SK-N-SH (cell line): ENCODE data around the gene KRTAP22-2.

Source experiments
- CHD2 ChIP-seq: fragments of 150-350 bp; IDR thresholded peaks from 2 replicates; pipeline ENCODE4 v1.6.1; 2018; ENCODE audit warnings: low read length; ENCODE audit not compliant: partially characterized antibody
- EZH2phosphoT487 ChIP-seq: fragments of 200-600 bp; sonication (generic); IDR thresholded peaks from 2 replicates; pipeline ENCODE4 v1.6.1; 2017; ENCODE audit warnings: low read depth, mixed run types, mild to moderate bottlenecking, antibody characterized with exemption, moderate library complexity, borderline replicate concordance
- FOSL2 ChIP-seq: IDR thresholded peaks from 2 replicates; pipeline ENCODE4 v1.4.0; 2012; ENCODE audit warnings: low read depth, mild to moderate bottlenecking, moderate library complexity, borderline replicate concordance
- GABPA ChIP-seq: IDR thresholded peaks from 2 replicates; pipeline ENCODE4 v1.4.0; 2012; ENCODE audit warnings: low read depth, mild to moderate bottlenecking
- MXI1 ChIP-seq: IDR thresholded peaks from 2 replicates; pipeline ENCODE4 v1.6.1; 2012; ENCODE audit warnings: mild to moderate bottlenecking, low read depth, low read length, improper control_type of control experiment
- NRF1 ChIP-seq: IDR thresholded peaks from 2 replicates; pipeline ENCODE4 v1.6.1; 2012; ENCODE audit warnings: low read depth, mild to moderate bottlenecking, low read length
- POLR2AphosphoS5 ChIP-seq: IDR thresholded peaks from 2 replicates; pipeline ENCODE4 v1.6.1; 2012; ENCODE audit warnings: low read depth, low read length
- RAD21 ChIP-seq: IDR thresholded peaks from 2 replicates; pipeline ENCODE4 v1.6.1; 2012; ENCODE audit warnings: mild to moderate bottlenecking, low read length
- RFX5 ChIP-seq: IDR thresholded peaks from 2 replicates; pipeline ENCODE4 v1.6.1; 2012; ENCODE audit warnings: mild to moderate bottlenecking, improper control_type of control experiment, low read length
- SMC3 ChIP-seq: IDR thresholded peaks from 2 replicates; pipeline ENCODE4 v1.6.1; 2012; ENCODE audit warnings: low read depth, low read length, improper control_type of control experiment
- TF ChIP-seq, protein P1 (sequence below): fragments of 200-600 bp; sonication (generic); IDR thresholded peaks from 2 replicates; pipeline ENCODE4 v1.6.1; 2017; ENCODE audit warnings: antibody characterized with exemption, mild to moderate bottlenecking, moderate library complexity
- TF ChIP-seq, protein P2 (sequence below): fragments of 150-350 bp; IDR thresholded peaks from 2 replicates; pipeline ENCODE4 v1.6.1; 2017; ENCODE audit warnings: antibody characterized with exemption, low read length, low read depth, borderline replicate concordance
- TF ChIP-seq, protein P3 (sequence below): IDR thresholded peaks from 2 replicates; pipeline ENCODE4 v1.6.1; 2012; ENCODE audit warnings: mild to moderate bottlenecking, low read depth, low read length, moderate library complexity
- TF ChIP-seq, protein P4 (sequence below): IDR thresholded peaks from 2 replicates; pipeline ENCODE4 v1.4.0; 2012; ENCODE audit warnings: low read depth, borderline replicate concordance

DNA sequence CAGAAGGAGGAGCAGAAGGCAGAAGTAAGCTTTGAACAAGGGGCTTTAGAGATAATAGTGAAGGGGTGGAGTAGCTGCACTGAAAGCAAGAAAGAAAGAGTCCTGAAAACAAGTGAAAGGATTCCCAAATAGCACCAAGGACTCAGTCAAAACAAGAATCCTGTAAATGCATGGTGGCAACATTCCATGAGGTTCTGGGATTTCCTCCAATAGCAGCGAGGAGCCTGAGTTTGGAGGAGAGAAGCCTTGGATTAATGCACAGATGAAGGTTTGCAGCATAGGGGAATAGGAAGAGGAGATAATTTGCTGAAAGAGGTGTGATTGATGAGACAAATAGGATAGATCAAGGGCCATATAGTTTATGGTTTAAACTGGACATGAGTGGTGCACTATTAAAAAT, 10.9 kb downstream of the KRTAP22-2 start:
- TF ChIP-seq MXI1: no peak
- TF ChIP-seq, protein P1, sequence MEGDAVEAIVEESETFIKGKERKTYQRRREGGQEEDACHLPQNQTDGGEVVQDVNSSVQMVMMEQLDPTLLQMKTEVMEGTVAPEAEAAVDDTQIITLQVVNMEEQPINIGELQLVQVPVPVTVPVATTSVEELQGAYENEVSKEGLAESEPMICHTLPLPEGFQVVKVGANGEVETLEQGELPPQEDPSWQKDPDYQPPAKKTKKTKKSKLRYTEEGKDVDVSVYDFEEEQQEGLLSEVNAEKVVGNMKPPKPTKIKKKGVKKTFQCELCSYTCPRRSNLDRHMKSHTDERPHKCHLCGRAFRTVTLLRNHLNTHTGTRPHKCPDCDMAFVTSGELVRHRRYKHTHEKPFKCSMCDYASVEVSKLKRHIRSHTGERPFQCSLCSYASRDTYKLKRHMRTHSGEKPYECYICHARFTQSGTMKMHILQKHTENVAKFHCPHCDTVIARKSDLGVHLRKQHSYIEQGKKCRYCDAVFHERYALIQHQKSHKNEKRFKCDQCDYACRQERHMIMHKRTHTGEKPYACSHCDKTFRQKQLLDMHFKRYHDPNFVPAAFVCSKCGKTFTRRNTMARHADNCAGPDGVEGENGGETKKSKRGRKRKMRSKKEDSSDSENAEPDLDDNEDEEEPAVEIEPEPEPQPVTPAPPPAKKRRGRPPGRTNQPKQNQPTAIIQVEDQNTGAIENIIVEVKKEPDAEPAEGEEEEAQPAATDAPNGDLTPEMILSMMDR: no peak
- TF ChIP-seq CHD2: no peak
- no peak for TF ChIP-seq SMC3
- TF ChIP-seq POLR2AphosphoS5: no peak
- TF ChIP-seq, protein P2, sequence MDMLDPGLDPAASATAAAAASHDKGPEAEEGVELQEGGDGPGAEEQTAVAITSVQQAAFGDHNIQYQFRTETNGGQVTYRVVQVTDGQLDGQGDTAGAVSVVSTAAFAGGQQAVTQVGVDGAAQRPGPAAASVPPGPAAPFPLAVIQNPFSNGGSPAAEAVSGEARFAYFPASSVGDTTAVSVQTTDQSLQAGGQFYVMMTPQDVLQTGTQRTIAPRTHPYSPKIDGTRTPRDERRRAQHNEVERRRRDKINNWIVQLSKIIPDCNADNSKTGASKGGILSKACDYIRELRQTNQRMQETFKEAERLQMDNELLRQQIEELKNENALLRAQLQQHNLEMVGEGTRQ: no peak
- TF ChIP-seq, protein P3, sequence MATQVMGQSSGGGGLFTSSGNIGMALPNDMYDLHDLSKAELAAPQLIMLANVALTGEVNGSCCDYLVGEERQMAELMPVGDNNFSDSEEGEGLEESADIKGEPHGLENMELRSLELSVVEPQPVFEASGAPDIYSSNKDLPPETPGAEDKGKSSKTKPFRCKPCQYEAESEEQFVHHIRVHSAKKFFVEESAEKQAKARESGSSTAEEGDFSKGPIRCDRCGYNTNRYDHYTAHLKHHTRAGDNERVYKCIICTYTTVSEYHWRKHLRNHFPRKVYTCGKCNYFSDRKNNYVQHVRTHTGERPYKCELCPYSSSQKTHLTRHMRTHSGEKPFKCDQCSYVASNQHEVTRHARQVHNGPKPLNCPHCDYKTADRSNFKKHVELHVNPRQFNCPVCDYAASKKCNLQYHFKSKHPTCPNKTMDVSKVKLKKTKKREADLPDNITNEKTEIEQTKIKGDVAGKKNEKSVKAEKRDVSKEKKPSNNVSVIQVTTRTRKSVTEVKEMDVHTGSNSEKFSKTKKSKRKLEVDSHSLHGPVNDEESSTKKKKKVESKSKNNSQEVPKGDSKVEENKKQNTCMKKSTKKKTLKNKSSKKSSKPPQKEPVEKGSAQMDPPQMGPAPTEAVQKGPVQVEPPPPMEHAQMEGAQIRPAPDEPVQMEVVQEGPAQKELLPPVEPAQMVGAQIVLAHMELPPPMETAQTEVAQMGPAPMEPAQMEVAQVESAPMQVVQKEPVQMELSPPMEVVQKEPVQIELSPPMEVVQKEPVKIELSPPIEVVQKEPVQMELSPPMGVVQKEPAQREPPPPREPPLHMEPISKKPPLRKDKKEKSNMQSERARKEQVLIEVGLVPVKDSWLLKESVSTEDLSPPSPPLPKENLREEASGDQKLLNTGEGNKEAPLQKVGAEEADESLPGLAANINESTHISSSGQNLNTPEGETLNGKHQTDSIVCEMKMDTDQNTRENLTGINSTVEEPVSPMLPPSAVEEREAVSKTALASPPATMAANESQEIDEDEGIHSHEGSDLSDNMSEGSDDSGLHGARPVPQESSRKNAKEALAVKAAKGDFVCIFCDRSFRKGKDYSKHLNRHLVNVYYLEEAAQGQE: no peak
- TF ChIP-seq RAD21: no peak
- TF ChIP-seq FOSL2: no peak
- no peak for TF ChIP-seq EZH2phosphoT487
- TF ChIP-seq, protein P4, sequence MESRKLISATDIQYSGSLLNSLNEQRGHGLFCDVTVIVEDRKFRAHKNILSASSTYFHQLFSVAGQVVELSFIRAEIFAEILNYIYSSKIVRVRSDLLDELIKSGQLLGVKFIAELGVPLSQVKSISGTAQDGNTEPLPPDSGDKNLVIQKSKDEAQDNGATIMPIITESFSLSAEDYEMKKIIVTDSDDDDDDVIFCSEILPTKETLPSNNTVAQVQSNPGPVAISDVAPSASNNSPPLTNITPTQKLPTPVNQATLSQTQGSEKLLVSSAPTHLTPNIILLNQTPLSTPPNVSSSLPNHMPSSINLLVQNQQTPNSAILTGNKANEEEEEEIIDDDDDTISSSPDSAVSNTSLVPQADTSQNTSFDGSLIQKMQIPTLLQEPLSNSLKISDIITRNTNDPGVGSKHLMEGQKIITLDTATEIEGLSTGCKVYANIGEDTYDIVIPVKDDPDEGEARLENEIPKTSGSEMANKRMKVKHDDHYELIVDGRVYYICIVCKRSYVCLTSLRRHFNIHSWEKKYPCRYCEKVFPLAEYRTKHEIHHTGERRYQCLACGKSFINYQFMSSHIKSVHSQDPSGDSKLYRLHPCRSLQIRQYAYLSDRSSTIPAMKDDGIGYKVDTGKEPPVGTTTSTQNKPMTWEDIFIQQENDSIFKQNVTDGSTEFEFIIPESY: no peak
- no peak for TF ChIP-seq NRF1
- no peak for TF ChIP-seq RFX5
- no peak for TF ChIP-seq GABPA
